NCI-H345 treated with DMSO at 0.1 percent for 48 hours (cell line): ENCODE data around the gene IPO8.
"Not testable (repeated sequence)": the region's sequence is repeated elsewhere in the genome, so short reads cannot be mapped to it uniquely, and the experiment has no call there.

ENCODE experiments used
- DNase-seq: peaks from one replicate; lab custom pipeline; 2025; ENCODE audit not compliant: unreplicated experiment; lab: John Stamatoyannopoulos, UW

The IPO8 gene

DNA sequence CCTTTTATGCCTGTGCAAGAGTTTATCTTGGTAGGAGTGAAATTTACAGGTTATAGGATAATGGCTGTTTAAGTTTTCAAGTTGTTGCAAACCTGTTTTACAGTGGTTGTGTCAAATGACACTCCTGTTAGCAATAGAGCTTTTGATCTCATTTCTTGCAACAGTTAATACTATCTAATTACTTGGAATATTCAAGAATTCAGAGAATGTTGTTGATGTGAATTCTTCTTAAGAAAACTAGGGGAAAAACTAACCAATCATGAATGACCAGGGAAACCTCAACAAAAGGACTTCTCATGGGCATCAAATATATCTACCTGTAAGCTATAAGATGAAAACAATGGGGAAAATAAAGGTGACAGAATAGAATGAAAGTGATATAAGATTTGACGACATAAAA lies 85.0 kb downstream of the IPO8 start:
- DNase-seq = no peak

DNA sequence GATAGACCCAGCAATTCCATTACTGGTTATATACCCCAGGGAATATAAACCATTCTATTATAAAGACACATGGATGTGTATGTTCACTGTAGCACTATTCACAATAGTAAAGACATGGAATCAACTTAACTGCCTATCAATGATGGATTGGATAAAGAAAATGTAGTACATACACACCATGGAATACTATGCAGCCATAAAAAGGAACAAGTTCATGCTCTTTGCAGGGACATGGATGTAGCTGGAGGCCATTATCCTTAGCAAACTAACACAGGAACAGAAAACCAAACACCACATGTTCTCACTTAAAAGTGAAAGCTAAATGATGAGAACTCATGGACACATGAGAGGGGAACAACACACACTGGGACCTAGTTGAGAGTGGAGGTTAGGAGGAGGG lies 85.8 kb downstream of the IPO8 start:
- DNase-seq = not testable (repeated sequence)

- not testable (repeated sequence) for DNase-seq
Observed at GRCh38 chr12:30604302-30604701, 91.4 kb downstream of the IPO8 start.

- no peak for DNase-seq
Observed at GRCh38 chr12:30603129-30603528, 92.5 kb downstream of the IPO8 start.

GRCh38 chr12:30602678-30603077 lies 93.0 kb downstream of the IPO8 start:
- no peak for DNase-seq

GRCh38 chr12:30599608-30600007 lies 96.1 kb downstream of the IPO8 start:
- DNase-seq = no peak

DNA sequence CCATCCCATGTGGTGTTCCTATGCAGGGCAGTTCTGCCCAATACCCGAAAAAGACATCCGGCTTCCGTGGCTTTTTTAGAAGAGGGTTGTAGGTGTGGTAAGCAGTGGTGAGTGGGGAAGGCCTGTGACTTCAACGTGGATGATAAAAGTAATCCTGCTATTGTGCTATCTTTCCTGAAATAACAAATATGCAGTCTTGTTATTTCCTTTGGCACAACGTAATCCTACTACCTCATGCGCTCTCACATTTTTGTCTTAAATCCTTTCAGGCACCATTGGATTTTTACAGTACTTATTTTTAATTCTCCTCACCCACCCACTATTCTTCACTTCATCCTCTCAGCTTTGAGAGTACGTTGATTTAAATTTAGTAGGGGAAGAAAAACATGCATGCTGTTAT lies 96.8 kb downstream of the IPO8 start:
- DNase-seq = no peak

DNA sequence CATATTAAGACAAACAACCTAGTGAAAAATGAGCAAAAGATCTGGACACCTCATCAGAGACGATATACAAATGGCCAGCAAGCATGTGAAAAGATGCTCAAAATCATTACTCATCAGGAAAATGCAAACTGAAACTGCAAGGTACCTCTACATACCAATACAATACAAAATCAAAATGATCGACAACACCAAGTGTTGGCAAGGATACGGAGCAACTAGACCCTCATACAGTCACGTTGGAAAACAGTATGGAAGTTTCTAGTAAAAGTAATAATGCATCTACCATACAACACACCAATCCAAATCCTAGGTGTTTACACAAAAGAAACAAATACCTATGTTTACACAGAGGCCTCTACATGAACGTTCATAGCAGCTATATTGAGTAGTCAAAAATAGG lies 99.9 kb downstream of the IPO8 start:
- DNase-seq = no peak

GRCh38 chr12:30594509-30594908 lies 101.2 kb downstream of the IPO8 start:
- no peak for DNase-seq

GRCh38 chr12:30588572-30588971 lies 107.1 kb downstream of the IPO8 start:
- not testable (repeated sequence) for DNase-seq

GRCh38 chr12:30587782-30588181 lies 107.9 kb downstream of the IPO8 start:
- DNase-seq = no peak

GRCh38 chr12:30585877-30586276 lies 109.8 kb downstream of the IPO8 start:
- DNase-seq = no peak

- DNase-seq = no peak
Observed at GRCh38 chr12:30582943-30583342, 112.7 kb downstream of the IPO8 start.

GRCh38 chr12:30580344-30580743 lies 115.3 kb downstream of the IPO8 start:
- DNase-seq = no peak
